Subcutaneous abdominal adipose tissue (tissue), 5 donors: Measurements from ENCODE around the gene LRRC4C.
"Not testable (repeated sequence)": the region's sequence is repeated elsewhere in the genome, so short reads cannot be mapped to it uniquely, and the experiment has no call there.

ENCODE experiments used
- H3K27ac ChIP-seq: one replicate; pipeline ENCODE4 v1.7.0; 2013; ENCODE audit warnings: low read depth, mild to moderate bottlenecking, inconsistent platforms, low read length, moderate library complexity
- H3K27me3 ChIP-seq, 5 donors: one replicate each; pipeline ENCODE4 v1.7.0; 2013; ENCODE audit warnings: low read length in 5 of 5, inconsistent platforms in 1 of 5; ENCODE audit not compliant: control insufficient read depth in 5 of 5, insufficient read depth in 4 of 5
- H3K36me3 ChIP-seq, 5 donors: one replicate each; pipeline ENCODE4 v1.7.0; 2013; ENCODE audit warnings: low read length in 5 of 5; ENCODE audit not compliant: control insufficient read depth in 5 of 5, insufficient read depth in 5 of 5
- H3K4me1 ChIP-seq, 5 donors: one replicate each; pipeline ENCODE4 v1.7.0; 2013; ENCODE audit warnings: low read length in 5 of 5, mild to moderate bottlenecking in 3 of 5, moderate library complexity in 1 of 5; ENCODE audit not compliant: control insufficient read depth in 5 of 5, insufficient read depth in 5 of 5
- H3K4me3 ChIP-seq, 5 donors: one replicate each; pipeline ENCODE4 v1.7.0; 2013; ENCODE audit warnings: low read length in 5 of 5, low read depth in 1 of 5
- H3K9ac ChIP-seq, 5 donors: one replicate each; pipeline ENCODE4 v1.7.0; 2013; ENCODE audit warnings: low read length in 5 of 5, mild to moderate bottlenecking in 4 of 5, moderate library complexity in 3 of 5
- H3K9me3 ChIP-seq, 5 donors: one replicate each; pipeline ENCODE4 v1.7.0; 2013; ENCODE audit warnings: low read length in 5 of 5; ENCODE audit not compliant: control insufficient read depth in 5 of 5
- donor health status: healthy.
- donor health status: healthy.
- donor health status: healthy.
- donor health status: healthy.
- donor health status: healthy.

LRRC4C gene

DNA sequence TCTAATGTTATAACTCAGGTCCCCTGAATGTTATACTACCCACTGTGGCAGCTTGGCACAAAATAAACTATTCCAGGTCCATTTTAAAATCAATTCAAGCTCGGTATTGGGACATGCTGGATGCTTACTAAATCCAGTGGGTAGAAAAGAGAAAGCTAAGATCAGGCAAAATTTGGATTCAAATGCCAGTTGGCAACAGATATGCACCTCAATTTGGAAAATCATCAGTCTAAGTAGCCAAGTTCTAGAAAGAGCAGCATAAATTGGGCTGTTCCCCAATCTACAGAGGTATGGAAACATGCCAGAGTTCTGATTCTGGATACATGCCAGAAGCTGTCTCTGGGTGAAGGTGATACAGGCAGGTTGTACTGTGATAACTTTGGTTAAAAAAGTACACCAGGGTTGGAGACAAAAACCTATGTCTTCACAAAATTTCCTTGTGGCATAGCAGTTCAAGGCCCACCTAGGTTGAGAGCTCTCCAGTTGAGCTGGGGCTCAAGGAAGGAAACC is 427.8 kb downstream of the LRRC4C start:
- Histone ChIP-seq H3K9ac (no peak overlapping the region), H3K27ac (no peak overlapping the region), H3K4me3 (no peak overlapping the region), H3K9me3 (no peaks in the 10 kb centered on the region), H3K4me1 (no peaks in the 10 kb centered on the region), H3K36me3 (no peaks in the 10 kb centered on the region), H3K27me3 (no peaks in the 10 kb centered on the region)

DNA sequence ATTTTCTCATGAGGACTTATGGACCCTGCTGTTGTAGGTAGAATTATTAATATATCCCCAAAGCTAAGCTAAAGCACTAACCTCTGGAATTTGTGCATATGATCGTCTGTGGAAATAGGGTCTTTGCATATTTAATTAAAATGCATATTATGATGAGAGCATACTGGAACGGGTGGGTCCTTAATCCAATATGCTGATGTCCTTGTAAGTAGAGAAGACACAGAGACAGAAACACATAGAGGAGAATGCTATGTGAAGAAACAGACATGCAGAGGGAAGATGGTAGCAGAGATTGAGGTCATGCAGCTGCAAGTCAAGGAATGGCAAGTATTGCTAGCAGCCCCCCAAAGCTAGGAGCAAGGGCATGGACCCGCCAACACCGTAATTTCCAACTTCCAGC is 439.2 kb downstream of the LRRC4C start:
- H3K4me1 ChIP-seq: no peaks in the 10 kb centered on the region
- no peak overlapping the region for H3K4me3 ChIP-seq
- H3K9me3 ChIP-seq: peaks cover 0 to 5% (median 0%) of the 10 kb centered on the region in 5 donors
- no peaks in the 10 kb centered on the region for H3K36me3 ChIP-seq
- no peak overlapping the region for H3K9ac ChIP-seq
- H3K27me3 ChIP-seq: no peaks in the 10 kb centered on the region
- no peak overlapping the region for H3K27ac ChIP-seq

DNA sequence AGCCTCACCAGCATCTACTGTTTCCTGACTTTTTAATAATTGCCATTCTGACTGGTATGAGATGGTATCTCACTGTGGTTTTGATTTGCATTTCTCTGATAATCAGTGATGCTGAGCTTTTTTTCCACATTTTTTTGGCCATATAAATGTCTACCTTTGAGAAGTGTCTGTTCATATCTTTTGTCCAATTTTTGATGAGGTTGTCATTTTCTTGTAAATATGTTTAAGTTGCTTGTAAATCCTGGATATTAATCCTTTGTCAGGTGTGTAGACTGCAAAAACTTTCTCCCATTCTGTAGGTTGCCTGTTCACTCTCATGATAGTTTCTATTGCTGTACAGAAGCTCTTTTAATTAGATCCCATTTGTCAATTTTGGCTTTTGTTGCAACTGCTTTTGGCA is 439.8 kb downstream of the LRRC4C start:
- not testable (repeated sequence) for H3K4me1 ChIP-seq, H3K36me3 ChIP-seq, H3K9ac ChIP-seq, H3K4me3 ChIP-seq, H3K9me3 ChIP-seq, H3K27me3 ChIP-seq, H3K27ac ChIP-seq

DNA sequence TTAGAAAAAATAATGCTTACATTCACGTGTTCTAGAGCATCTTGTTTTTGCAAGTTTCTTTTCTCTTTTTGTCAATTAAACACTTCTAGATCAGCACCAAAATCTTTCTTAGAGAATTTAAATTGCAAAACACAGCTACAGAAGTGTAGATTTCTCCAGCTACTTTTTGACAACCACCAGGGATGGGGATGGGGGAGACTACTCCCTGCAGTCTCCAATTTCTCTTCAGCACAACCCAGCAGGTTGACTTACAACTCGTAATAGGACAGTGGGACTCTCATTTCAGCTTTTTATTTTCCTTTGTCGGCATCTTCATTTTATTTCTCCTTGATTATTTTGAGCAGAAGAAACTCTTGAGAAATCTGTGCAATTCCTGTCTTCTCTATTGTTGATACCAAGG is 441.2 kb downstream of the LRRC4C start:
- peaks cover 0 to 5% (median 0%) of the 10 kb centered on the region in 5 donors for H3K9me3 ChIP-seq
- H3K27me3 ChIP-seq: no peaks in the 10 kb centered on the region
- no peak overlapping the region for H3K4me3 ChIP-seq
- no peaks in the 10 kb centered on the region for H3K36me3 ChIP-seq
- no peak overlapping the region for H3K27ac ChIP-seq
- no peaks in the 10 kb centered on the region for H3K4me1 ChIP-seq
- H3K9ac ChIP-seq: no peak overlapping the region

DNA sequence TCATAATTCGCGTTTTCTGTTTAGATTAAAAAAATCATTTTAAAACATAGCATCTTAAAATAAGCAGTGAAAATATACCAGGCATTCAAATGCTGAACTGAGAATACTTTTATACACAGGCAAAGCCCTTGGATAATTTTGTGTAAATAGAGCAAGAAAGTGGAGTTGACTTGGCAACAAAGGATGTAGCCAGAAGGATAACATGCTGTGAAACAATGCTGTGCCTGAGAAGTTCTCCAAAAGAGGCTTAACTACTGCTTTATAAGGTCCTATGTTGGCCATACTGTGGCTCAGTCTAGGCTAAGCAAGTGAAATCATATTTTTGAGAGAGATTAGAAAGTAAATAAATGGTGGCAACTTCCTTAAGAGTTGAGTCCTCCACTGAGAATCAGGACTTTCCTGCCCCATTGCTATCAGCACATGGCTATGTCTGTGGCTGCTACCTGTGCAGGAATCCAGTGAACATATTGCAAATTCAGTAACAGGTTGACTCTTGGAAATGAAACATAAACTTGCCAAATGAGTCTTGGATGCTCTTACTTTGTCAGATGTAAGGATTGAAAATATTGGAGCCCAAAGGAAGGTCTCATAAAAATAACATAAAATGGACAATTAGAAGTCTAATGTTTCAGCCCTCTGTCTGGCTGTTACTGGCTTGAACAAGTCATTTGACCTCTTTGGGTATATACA is 448.9 kb downstream of the LRRC4C start:
- Histone ChIP-seq H3K4me3 (no peak overlapping the region), H3K27ac (no peak overlapping the region), H3K36me3 (no peaks in the 10 kb centered on the region), H3K9ac (no peak overlapping the region), H3K9me3 (no peaks in the 10 kb centered on the region), H3K4me1 (no peaks in the 10 kb centered on the region), H3K27me3 (no peaks in the 10 kb centered on the region)

DNA sequence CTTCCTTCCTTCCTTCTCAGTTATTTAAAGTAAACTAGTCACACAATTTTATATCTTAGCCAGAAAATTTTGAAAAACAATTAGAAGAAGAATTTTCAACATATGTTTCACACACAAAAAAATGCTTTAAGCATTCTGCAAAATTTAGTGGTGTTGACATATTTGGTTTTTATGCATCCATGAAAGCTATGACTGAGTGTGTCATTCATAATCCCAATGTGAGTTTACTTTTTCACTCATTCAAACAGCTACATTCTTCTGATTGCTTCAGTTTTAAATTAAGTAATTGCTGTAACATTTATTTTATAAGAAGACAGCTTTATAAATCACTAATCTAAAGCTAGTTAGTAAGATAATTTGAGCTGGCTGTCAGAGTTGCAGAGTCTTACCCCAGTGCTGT is 453.5 kb downstream of the LRRC4C start:
- H3K36me3 ChIP-seq: no peaks in the 10 kb centered on the region
- H3K4me1 ChIP-seq: no peaks in the 10 kb centered on the region
- H3K27ac ChIP-seq: no peak overlapping the region
- no peaks in the 10 kb centered on the region for H3K27me3 ChIP-seq
- no peak overlapping the region for H3K4me3 ChIP-seq
- H3K9ac ChIP-seq: no peak overlapping the region
- no peaks in the 10 kb centered on the region for H3K9me3 ChIP-seq

DNA sequence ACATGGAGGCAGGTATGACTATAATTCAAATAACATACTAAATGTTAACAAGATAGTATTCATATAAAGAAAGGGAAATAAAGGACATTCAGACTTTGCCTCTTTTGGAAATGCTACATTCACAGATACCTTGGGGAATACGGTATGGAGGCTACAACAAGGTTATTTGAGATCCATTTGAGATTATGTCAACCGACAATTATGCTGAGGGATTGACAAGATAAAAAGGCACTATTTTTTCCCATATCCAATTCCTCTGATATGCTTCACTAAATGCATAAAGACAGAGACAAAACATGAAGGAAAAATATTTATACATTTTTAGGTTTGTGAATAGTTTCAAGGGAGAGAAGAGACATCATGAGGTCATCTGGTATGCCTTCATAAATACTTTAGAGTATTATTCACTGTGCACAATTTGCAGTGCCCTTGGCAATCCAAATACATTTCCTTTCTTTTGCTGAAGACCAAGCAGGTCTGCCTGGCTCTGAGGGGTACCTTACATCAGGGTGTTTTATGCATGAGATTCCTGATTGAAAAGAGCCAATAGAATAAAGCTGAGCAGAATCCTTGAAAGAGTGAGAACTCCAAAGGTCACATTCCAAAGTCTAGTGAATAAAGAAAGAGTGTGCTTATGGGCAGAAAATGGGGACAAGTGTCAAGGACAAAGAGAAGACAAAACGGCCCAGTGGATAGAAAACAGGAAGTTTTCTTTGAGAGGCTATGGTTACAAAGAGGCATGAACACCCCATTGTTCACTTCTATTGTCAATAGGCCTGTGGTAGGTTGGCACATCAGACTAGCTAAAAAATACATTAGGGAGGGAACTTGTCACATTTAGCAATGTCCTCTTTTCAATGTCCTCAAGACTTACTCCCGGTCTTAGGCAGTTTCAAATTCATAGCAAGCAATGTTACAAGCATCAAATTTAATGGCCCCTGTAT is 455.8 kb downstream of the LRRC4C start:
- no peaks in the 10 kb centered on the region for H3K9me3 ChIP-seq
- no peak overlapping the region for H3K27ac ChIP-seq
- no peaks in the 10 kb centered on the region for H3K36me3 ChIP-seq
- no peaks in the 10 kb centered on the region for H3K4me1 ChIP-seq
- no peak overlapping the region for H3K9ac ChIP-seq
- H3K4me3 ChIP-seq: no peak overlapping the region
- H3K27me3 ChIP-seq: no peaks in the 10 kb centered on the region

DNA sequence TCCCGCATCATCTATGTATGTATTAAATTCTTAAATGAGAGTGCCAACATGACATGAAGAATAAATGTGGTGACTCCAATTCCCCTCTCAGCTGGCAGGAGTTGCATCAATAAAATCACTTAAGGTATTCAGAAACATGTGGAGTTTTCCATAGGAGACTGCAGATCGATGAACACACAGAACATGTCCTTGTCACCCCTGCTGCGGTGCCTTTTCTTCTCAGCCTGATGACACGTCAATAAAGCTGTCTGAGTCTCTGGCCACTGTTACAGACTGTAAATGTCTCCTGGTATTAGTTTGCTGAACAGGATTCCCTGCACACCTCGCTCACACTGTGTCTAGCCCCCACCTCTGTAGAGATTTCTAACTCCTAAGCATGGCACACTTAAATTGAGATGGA is 460.5 kb downstream of the LRRC4C start:
- Histone ChIP-seq H3K4me3 (no peak overlapping the region), H3K9ac (no peak overlapping the region), H3K4me1 (no peaks in the 10 kb centered on the region), H3K27me3 (no peaks in the 10 kb centered on the region), H3K27ac (no peak overlapping the region), H3K9me3 (no peaks in the 10 kb centered on the region), H3K36me3 (no peaks in the 10 kb centered on the region)

DNA sequence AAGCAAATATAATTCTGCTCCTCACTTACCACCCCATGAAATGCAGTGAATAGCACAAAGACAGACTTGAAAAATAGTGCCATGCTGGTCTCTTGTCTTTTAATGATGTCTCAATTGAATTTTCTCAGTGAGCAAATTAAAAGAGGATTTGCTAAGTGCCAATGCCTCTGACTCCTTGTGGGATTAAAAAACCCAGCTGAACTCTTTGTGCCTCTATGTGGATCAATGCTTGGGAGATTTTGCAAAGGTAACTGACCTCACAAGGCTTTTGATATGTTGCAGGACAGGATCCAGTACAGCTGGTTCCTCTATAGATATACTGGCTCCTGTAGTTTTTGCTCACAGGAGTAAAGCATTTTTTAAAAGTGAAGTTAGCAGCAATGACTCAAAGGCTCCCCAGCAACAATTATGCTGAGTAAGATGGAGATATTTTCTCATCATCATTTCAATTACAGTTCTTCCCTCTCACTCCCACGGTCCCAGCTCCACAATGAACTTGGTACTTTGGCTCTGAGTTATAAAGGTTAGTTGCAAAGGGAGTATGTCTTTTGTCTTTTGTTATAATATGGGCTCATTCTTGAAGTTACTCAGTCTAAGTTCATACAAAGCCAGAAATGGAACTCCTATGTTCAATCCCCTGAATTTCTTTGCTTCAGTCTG is 471.5 kb downstream of the LRRC4C start:
- H3K4me1 ChIP-seq: no peaks in the 10 kb centered on the region

DNA sequence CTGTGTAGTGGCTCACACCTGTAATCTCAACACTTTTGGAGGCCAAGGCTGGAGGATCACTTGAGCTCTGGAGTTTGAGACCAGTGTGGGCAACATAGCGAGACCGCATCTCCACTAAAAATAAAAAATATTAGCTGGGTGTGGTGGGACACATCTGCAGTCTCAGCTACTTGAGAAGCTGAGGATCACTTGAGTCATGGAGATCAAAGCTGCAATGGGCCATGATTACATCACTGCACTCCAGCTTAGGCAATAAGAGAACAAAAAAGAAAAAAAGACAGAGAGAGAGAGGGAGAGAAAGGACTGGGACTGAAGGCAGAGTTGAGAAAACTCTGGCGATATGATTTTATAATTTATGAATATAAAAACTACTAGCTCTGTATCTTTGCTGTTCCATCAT is 473.1 kb downstream of the LRRC4C start:
- no peak overlapping the region for H3K27ac ChIP-seq
- H3K27me3 ChIP-seq: no peaks in the 10 kb centered on the region
- H3K9ac ChIP-seq: no peak overlapping the region
- H3K9me3 ChIP-seq: no peaks in the 10 kb centered on the region
- H3K4me1 ChIP-seq: no peaks in the 10 kb centered on the region
- no peak overlapping the region for H3K4me3 ChIP-seq
- H3K36me3 ChIP-seq: no peaks in the 10 kb centered on the region

More for the DNA sequence above, 471.5 kb downstream of the LRRC4C start:
- H3K27me3 ChIP-seq: no peaks in the 10 kb centered on the region
- H3K4me3 ChIP-seq: no peak overlapping the region
- H3K36me3 ChIP-seq: no peaks in the 10 kb centered on the region
- H3K27ac ChIP-seq: no peak overlapping the region
- H3K9me3 ChIP-seq: no peaks in the 10 kb centered on the region
- no peak overlapping the region for H3K9ac ChIP-seq
